Measurements from ENCODE around the gene C1QTNF8. TPM values are rescaled to one million over a fixed set of nuclear protein-coding genes. Genes with fewer than 3 reads are reported as not detected.

Gene C1QTNF8
- total RNA-seq, 1 experiment from 2014 or later = not detected

DNA sequence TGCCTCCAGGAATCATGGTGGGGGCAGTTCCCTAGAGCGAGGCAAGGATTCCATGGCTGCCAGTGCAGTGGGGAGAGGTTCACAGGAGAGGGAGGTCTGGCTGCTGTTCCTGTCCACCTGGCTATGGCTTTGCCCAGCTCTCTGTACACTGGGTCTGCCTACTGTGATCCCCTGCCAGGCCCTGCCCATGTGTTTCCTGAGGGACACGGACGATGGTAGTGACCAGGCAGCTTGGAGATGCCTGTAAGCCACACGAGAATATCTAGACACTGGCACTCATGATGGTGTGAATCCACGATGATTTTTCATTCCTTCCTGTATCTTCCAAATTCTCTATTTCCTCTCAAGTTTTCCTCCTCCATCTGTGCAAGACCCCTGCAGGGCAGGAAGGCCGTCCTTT is 11.1 kb downstream of the C1QTNF8 start:
- H3K9ac ChIP-seq (ENCODE audit: extremely low read depth, insufficient read length, low read length) = no peak overlapping the region
- H4K5ac ChIP-seq (ENCODE audit: insufficient read length, low read depth, low read length) = no peak overlapping the region
- H3K9me3 ChIP-seq (ENCODE audit: control insufficient read depth, low read depth, low read length) = peaks cover 5% of the 10 kb centered on the region
- H2AK5ac ChIP-seq (ENCODE audit: insufficient read length, low read length) = no peak overlapping the region
- Mint-ChIP-seq H3K27me3 (ENCODE audit: low read depth) (peaks cover 21% of the 10 kb centered on the region), H3K36me3 (ENCODE audit: insufficient read depth in 1 of 3, low read depth in 3 of 3) (peaks cover 0 to 8% (median 3%) of the 10 kb centered on the region in 3 experiments; a peak in 2 of 7 replicates), H3K4me1 (peaks cover 4% of the 10 kb centered on the region in 2 experiments; a peak in 2 of 4 replicates), H3K4me3 (no peak overlapping the region), H3K9me3 (peaks cover 12 to 20% of the 10 kb centered on the region in 2 experiments), H3K27ac (no peak overlapping the region)
- H3K23ac ChIP-seq (ENCODE audit: insufficient read length, low read depth, low read length) = no peak overlapping the region
- no peak overlapping the region for H3K56ac ChIP-seq (ENCODE audit: insufficient read length, low read depth, low read length)
- H3K4me2 ChIP-seq (ENCODE audit: insufficient read depth, insufficient read length, low read length) = no peak overlapping the region
- H3K23me2 ChIP-seq (ENCODE audit: insufficient read length, low read depth, low read length, poor library complexity, severe bottlenecking) = no peaks in the 10 kb centered on the region
- no peaks in the 10 kb centered on the region for H3K79me1 ChIP-seq (ENCODE audit: insufficient read depth, low read depth, low read length, poor library complexity, severe bottlenecking)
- no peak overlapping the region for H2BK120ac ChIP-seq (ENCODE audit: low read depth, low read length, poor library complexity, severe bottlenecking)
- H2BK5ac ChIP-seq (ENCODE audit: insufficient read length, low read length) = no peak overlapping the region
- no peaks in the 10 kb centered on the region for H4K20me1 ChIP-seq (ENCODE audit: control insufficient read depth, insufficient read depth, insufficient read length)
- H3K27me3 ChIP-seq (ENCODE audit: insufficient read depth, low read length) = no peaks in the 10 kb centered on the region
- no peak overlapping the region for H4K91ac ChIP-seq (ENCODE audit: insufficient read length, low read depth, low read length)
- no peak overlapping the region for H3K27ac ChIP-seq (ENCODE audit: insufficient read length, low read depth, low read length)
- H3T11ph ChIP-seq (ENCODE audit: low read length) = no peak overlapping the region
- no peak overlapping the region for H2AFZ ChIP-seq (ENCODE audit: low read length)
- no CpG with 5 or more reads among the region's 6 CpGs for WGBS (ENCODE audit: extremely low coverage, insufficient read length, low lambda C conversion rate)
- no peak overlapping the region for H2BK12ac ChIP-seq (ENCODE audit: insufficient read length, low read depth, low read length)
- no peak overlapping the region for H4K8ac ChIP-seq (replicated peaks; ENCODE audit: insufficient read length, low read depth, low read length)
- no peaks in the 10 kb centered on the region for H3K4me1 ChIP-seq (ENCODE audit: insufficient read depth, low read length)
- no peak for DNase-seq
- no peaks in the 10 kb centered on the region for H3K79me2 ChIP-seq (ENCODE audit: insufficient read depth, low read length)
- H2BK20ac ChIP-seq (ENCODE audit: low read depth, low read length, poor library complexity, severe bottlenecking) = no peak overlapping the region
- no peak overlapping the region for H3K14ac ChIP-seq (ENCODE audit: insufficient read depth, low read length)
- no peak overlapping the region for H3K18ac ChIP-seq (ENCODE audit: insufficient read length, low read depth, low read length)
- no peak overlapping the region for H3K4ac ChIP-seq (ENCODE audit: low read depth, low read length)
- TF ChIP-seq, protein P1, sequence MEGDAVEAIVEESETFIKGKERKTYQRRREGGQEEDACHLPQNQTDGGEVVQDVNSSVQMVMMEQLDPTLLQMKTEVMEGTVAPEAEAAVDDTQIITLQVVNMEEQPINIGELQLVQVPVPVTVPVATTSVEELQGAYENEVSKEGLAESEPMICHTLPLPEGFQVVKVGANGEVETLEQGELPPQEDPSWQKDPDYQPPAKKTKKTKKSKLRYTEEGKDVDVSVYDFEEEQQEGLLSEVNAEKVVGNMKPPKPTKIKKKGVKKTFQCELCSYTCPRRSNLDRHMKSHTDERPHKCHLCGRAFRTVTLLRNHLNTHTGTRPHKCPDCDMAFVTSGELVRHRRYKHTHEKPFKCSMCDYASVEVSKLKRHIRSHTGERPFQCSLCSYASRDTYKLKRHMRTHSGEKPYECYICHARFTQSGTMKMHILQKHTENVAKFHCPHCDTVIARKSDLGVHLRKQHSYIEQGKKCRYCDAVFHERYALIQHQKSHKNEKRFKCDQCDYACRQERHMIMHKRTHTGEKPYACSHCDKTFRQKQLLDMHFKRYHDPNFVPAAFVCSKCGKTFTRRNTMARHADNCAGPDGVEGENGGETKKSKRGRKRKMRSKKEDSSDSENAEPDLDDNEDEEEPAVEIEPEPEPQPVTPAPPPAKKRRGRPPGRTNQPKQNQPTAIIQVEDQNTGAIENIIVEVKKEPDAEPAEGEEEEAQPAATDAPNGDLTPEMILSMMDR (conservative IDR thresholded peaks at IDR 0.05) = no peak
- H2BK15ac ChIP-seq (ENCODE audit: low read depth, low read length) = no peak overlapping the region
